H1 (cell line): ENCODE results near the gene DUXA. TPM values are rescaled to one million over a fixed set of nuclear protein-coding genes. Genes with fewer than 3 reads are reported as not detected.

Source experiments
- CTCF ChIA-PET: fragments of 300-600 bp; sonication (Branson Sonifier 250); formaldehyde crosslinking; loops from one replicate; lab custom pipeline; 2021; ENCODE audit not compliant: partially characterized antibody; lab: Charles Lee
- POLR2A ChIA-PET: fragments of 300-600 bp; sonication (Branson Sonifier 250); formaldehyde crosslinking; loops from one replicate; lab custom pipeline; 2021; ENCODE audit warnings: inconsistent platforms; ENCODE audit not compliant: partially characterized antibody; lab: Charles Lee
- DNase-seq, 2 experiments: peaks; one replicate each; pipeline versions ENCODE4 v3.0.0 to v3.0.0-alpha.2; 2010 to 2022; ENCODE audit warnings: low spot score in 2 of 2, low read depth in 1 of 2, mixed read lengths in 1 of 2
- FAIRE-seq: peaks from 2 replicates; lab custom pipeline; 2011; peaks lifted over from hg19 to GRCh38; lab: Jason Lieb, UNC
- H2AFZ ChIP-seq: 2 replicates; pipeline ENCODE4 v1.8.1; 2012; ENCODE audit warnings: low read length, inconsistent platforms
- H2AK5ac ChIP-seq: 2 replicates; pipeline ENCODE4 v1.6.1; 2013; ENCODE audit warnings: low read depth, low read length
- H2BK120ac ChIP-seq: replicated peaks from 2 replicates; pipeline ENCODE3; 2013; ENCODE audit warnings: low read depth, low read length, inconsistent platforms
- H2BK12ac ChIP-seq: 2 replicates; pipeline ENCODE4 v1.6.1; 2013; ENCODE audit warnings: low read depth, low read length
- H2BK15ac ChIP-seq: 2 replicates; pipeline ENCODE4 v1.6.1; 2013; ENCODE audit warnings: low read length
- H2BK20ac ChIP-seq: 2 replicates; pipeline ENCODE4 v1.6.1; 2013; ENCODE audit warnings: low read length
- H2BK5ac ChIP-seq: 2 replicates; pipeline ENCODE4 v1.6.1; 2013; ENCODE audit warnings: low read depth, low read length
- H3K14ac ChIP-seq: 2 replicates; pipeline ENCODE4 v1.6.1; 2013; ENCODE audit warnings: inconsistent platforms; ENCODE audit not compliant: insufficient read length
- H3K18ac ChIP-seq: 2 replicates; pipeline ENCODE4 v1.6.1; 2013; ENCODE audit warnings: low read length; ENCODE audit errors: extremely low read depth
- H3K23ac ChIP-seq: 2 replicates; pipeline ENCODE4 v1.6.1; 2013; ENCODE audit warnings: inconsistent platforms; ENCODE audit not compliant: insufficient read length
- H3K23me2 ChIP-seq: 2 replicates; pipeline ENCODE4 v1.6.1; 2013; ENCODE audit warnings: low read depth, low read length
- H3K27ac ChIP-seq: 2 replicates; pipeline ENCODE4 v1.6.1; 2011; ENCODE audit warnings: low read depth, low read length, inconsistent platforms
- H3K27me3 ChIP-seq, 4 experiments: replicated peaks in 1 of 4; 1 replicate in 1 of 4; 2 replicates in 3 of 4; pipeline versions ENCODE4 v1.6.1 to v1.8.1; 2011 to 2013; ENCODE audit warnings: low read length in 3 of 4, mild to moderate bottlenecking in 3 of 4, inconsistent platforms in 2 of 4, mixed read lengths in 2 of 4, moderate library complexity in 1 of 4; ENCODE audit not compliant: control insufficient read depth in 3 of 4, insufficient read depth in 3 of 4; ENCODE audit errors: extremely low read depth in 1 of 4
- H3K36me3 ChIP-seq, 4 experiments: 2 replicates each; pipeline versions ENCODE4 v1.6.1 to v1.8.1; 2011 to 2013; ENCODE audit warnings: mild to moderate bottlenecking in 4 of 4, low read length in 3 of 4, moderate library complexity in 2 of 4, control low read depth in 1 of 4, inconsistent platforms in 1 of 4; ENCODE audit not compliant: insufficient read depth in 4 of 4, control insufficient read depth in 2 of 4
- H3K4ac ChIP-seq: replicated peaks from 2 replicates; pipeline ENCODE3; 2013; ENCODE audit warnings: low read length, low read depth, mixed read lengths, inconsistent platforms; ENCODE audit not compliant: insufficient read length
- H3K4me1 ChIP-seq, 4 experiments: replicated peaks in 1 of 4; 1 replicate in 1 of 4; 2 replicates in 3 of 4; pipeline versions ENCODE4 v1.6.1 to v1.8.1; 2011 to 2013; ENCODE audit warnings: low read length in 3 of 4, inconsistent platforms in 2 of 4, mixed read lengths in 1 of 4; ENCODE audit not compliant: insufficient read depth in 4 of 4, control insufficient read depth in 3 of 4
- H3K4me2 ChIP-seq, 2 experiments: 2 replicates each; pipeline versions ENCODE4 v1.6.1 to v1.8.1; 2011 to 2013; ENCODE audit warnings: low read depth in 2 of 2, low read length in 2 of 2, control low read depth in 1 of 2, inconsistent platforms in 1 of 2, mild to moderate bottlenecking in 1 of 2; ENCODE audit not compliant: insufficient read depth in 1 of 2
- H3K4me3 ChIP-seq, 4 experiments: fragments of 200-600, 300-600 bp in 1 of 4; sonication (generic), shearing (Covaris generic), sonication (Bioruptor Twin) in 1 of 4; 2 replicates each; pipeline versions ENCODE4 v1.5.1 to v1.8.1; 2011 to 2016; ENCODE audit warnings: low read length in 4 of 4, low read depth in 3 of 4, control low read depth in 2 of 4, inconsistent platforms in 2 of 4, mild to moderate bottlenecking in 2 of 4, mixed read lengths in 1 of 4, moderate library complexity in 1 of 4; ENCODE audit not compliant: insufficient read depth in 2 of 4; ENCODE audit errors: extremely low read depth in 1 of 4
- H3K56ac ChIP-seq: replicated peaks from 2 replicates; pipeline ENCODE3; 2013; ENCODE audit warnings: low read depth, mild to moderate bottlenecking, mixed read lengths, low read length, inconsistent platforms; ENCODE audit not compliant: insufficient read length
- H3K79me1 ChIP-seq: 2 replicates; pipeline ENCODE4 v1.6.1; 2013; ENCODE audit warnings: low read depth, low read length, control low read depth
- H3K79me2 ChIP-seq, 2 experiments: 2 replicates each; pipeline versions ENCODE4 v1.6.1 to v1.8.1; 2012 to 2013; ENCODE audit warnings: low read length in 2 of 2, mild to moderate bottlenecking in 2 of 2, inconsistent platforms in 1 of 2; ENCODE audit not compliant: insufficient read depth in 2 of 2, control insufficient read depth in 1 of 2
- H3K9ac ChIP-seq, 4 experiments: replicated peaks in 1 of 4; 1 replicate in 1 of 4; 2 replicates in 3 of 4; pipeline versions ENCODE4 v1.6.1 to v1.8.1; 2011 to 2013; ENCODE audit warnings: low read depth in 3 of 4, low read length in 3 of 4, control low read depth in 2 of 4, mild to moderate bottlenecking in 2 of 4, moderate library complexity in 2 of 4, inconsistent platforms in 1 of 4; ENCODE audit errors: extremely low read depth in 1 of 4
- H3K9me3 ChIP-seq, 2 experiments: 2 replicates each; pipeline versions ENCODE4 v1.6.1 to v1.8.1; 2012 to 2013; ENCODE audit warnings: mild to moderate bottlenecking in 2 of 2, moderate library complexity in 2 of 2, control low read depth in 1 of 2, inconsistent platforms in 1 of 2, low read depth in 1 of 2, low read length in 1 of 2, mixed read lengths in 1 of 2; ENCODE audit not compliant: insufficient read depth in 2 of 2
- H4K20me1 ChIP-seq, 2 experiments: replicated peaks in 1 of 2; 2 replicates each; pipeline versions ENCODE3 to v1.8.1; 2011 to 2013; ENCODE audit warnings: inconsistent platforms in 2 of 2, low read length in 2 of 2, mild to moderate bottlenecking in 1 of 2; ENCODE audit not compliant: insufficient read depth in 2 of 2, control insufficient read depth in 1 of 2
- H4K5ac ChIP-seq: 2 replicates; pipeline ENCODE4 v1.6.1; 2013; ENCODE audit warnings: low read length, low read depth, mixed read lengths, inconsistent platforms; ENCODE audit not compliant: insufficient read length
- H4K8ac ChIP-seq: 2 replicates; pipeline ENCODE4 v1.8.0; 2013; ENCODE audit warnings: mild to moderate bottlenecking, moderate library complexity, low read length, inconsistent platforms; ENCODE audit not compliant: insufficient read depth; ENCODE audit errors: extremely low read depth
- H4K91ac ChIP-seq: replicated peaks from 2 replicates; pipeline ENCODE3; 2013; ENCODE audit warnings: low read length, mixed read lengths, inconsistent platforms; ENCODE audit not compliant: insufficient read length
- POU5F1 ChIP-seq: IDR thresholded peaks from 2 replicates; pipeline ENCODE4 v1.6.1; 2011; ENCODE audit warnings: low read depth, mild to moderate bottlenecking, low read length, moderate library complexity
- SP2 ChIP-seq: IDR thresholded peaks from 2 replicates; pipeline ENCODE4 v1.6.1; 2012; ENCODE audit warnings: mild to moderate bottlenecking, low read length, inconsistent platforms
- WGBS, 2 experiments: shearing (Covaris generic) in 1 of 2; methylation state at CpG; one replicate each; pipeline versions ENCODE4 v1.1.6 to v1.1.7; 2013 to 2015; ENCODE audit warnings: low lambda C conversion rate in 2 of 2, mixed read lengths in 2 of 2, inconsistent platforms in 1 of 2, low coverage in 1 of 2, missing lambda C conversion rate in 1 of 2; ENCODE audit not compliant: insufficient replicate concordance in 2 of 2, insufficient coverage in 1 of 2, insufficient read length in 1 of 2; ENCODE audit errors: extremely low coverage in 1 of 2, missing lambda C conversion rate in 1 of 2; 5-methylcytosine and 5-hydroxymethylcytosine counted together
- polyA plus RNA-seq, 7 experiments: library from polyadenylated mRNA; depleted of rRNA in 3 of 7; stranded (reverse) in 5 of 7; unstranded in 2 of 7; fragments of >200 nt in 5 of 7; fragments of 200-250 nt in 2 of 7; gene quantifications; 1 replicate in 5 of 7; 2 replicates in 1 of 7; 4 replicates in 1 of 7; pipeline versions ENCODE4 v1.2.1 to v1.2.3, GENCODE V29; 2011 to 2013; ENCODE audit warnings: missing spikeins in 2 of 7, mixed read lengths in 2 of 7
- small RNA-seq: library from polyadenylated mRNA; stranded (forward); fragments of <200 nt; extraction: miRNeasy Mini kit (QIAGEN cat#:217004); gene quantifications from one replicate; pipeline ENCODE3, GENCODE V24; 2013; ENCODE audit not compliant: insufficient read depth
- total RNA-seq: library from RNA; stranded (reverse); fragmentation: NEBNext Ultra II Directional; extraction: Animal tissue kit (Norgen Biotek cat#: 25700); gene quantifications from 2 replicates; pipeline ENCODE4 v1.2.1, GENCODE V29; 2021

The DUXA gene
- total and polyA plus RNA-seq, 2 of the 8 experiments (the other 6 are each of a cell fraction or from before 2014, with no cell fraction given) = not detected

GRCh38 chr19:57105976-57106721 lies 61.1 kb downstream of the DUXA start:
- Histone ChIP-seq H2BK12ac (no peak overlapping the region), H2AFZ (no peak overlapping the region), H4K5ac (no peak overlapping the region), H2BK5ac (no peak overlapping the region), H3K9ac (no peak overlapping the region), H3K4me3 (no peak overlapping the region), H3K79me1 (no peaks in the 10 kb centered on the region), H2AK5ac (no peak overlapping the region), H3K27ac (no peak overlapping the region), H3K4me1 (no peaks in the 10 kb centered on the region; a peak in 1 of 7 replicates), H3K36me3 (peaks cover 0 to 2% (median 0%) of the 10 kb centered on the region in 4 experiments; a peak in 1 of 8 replicates), H3K27me3 (no peaks in the 10 kb centered on the region; a peak in 1 of 7 replicates), H3K79me2 (no peaks in the 10 kb centered on the region), H3K23me2 (no peaks in the 10 kb centered on the region), H3K4me2 (no peak overlapping the region), H3K9me3 (peaks cover 27 to 62% of the 10 kb centered on the region in 2 experiments), H2BK20ac (no peak overlapping the region), H4K20me1 (no peaks in the 10 kb centered on the region), H3K56ac (no peak overlapping the region), H4K8ac (no peak overlapping the region), H4K91ac (no peak overlapping the region), H2BK120ac (no peak overlapping the region), H3K4ac (no peak overlapping the region), H3K18ac (no peak overlapping the region), H3K23ac (no peak overlapping the region), H3K14ac (no peak overlapping the region), H2BK15ac (no peak overlapping the region)
- ChIA-PET CTCF (no interaction called here), POLR2A (no interaction called here)
- 95% methylated on average over 37 of the region's 57 CpGs; no CpG with 5 or more reads in 1 of the 2 experiments for WGBS, 2 experiments
- FAIRE-seq (no peak), DNase-seq (no peak)
- TF ChIP-seq SP2 (no peak), POU5F1 (no peak)

Small RNA genes within 50 kb of the gene (small RNA-seq; reads per million reads assigned to genes)
- not detected for gene AC025588.3

Other genes with a start within 250 kb of the DUXA start
- gene USP29, start 47.5 kb downstream of the DUXA start, total RNA-seq = not detected in 2 replicates
- not detected in 2 replicates for gene USP29, start 47.5 kb downstream of the DUXA start, polyA plus RNA-seq (2011; rRNA removed)
- gene ZIM3, start 22.3 kb downstream of the DUXA start, total RNA-seq = not detected in 2 replicates
- gene ZIM3, start 22.3 kb downstream of the DUXA start, polyA plus RNA-seq (2011; rRNA removed) = not detected in 2 replicates
- 20.0 and 22.9 TPM in 2 replicates for gene ZNF264, start 24.0 kb upstream of the DUXA start, total RNA-seq
- 3.5 and 3.6 TPM in 2 replicates for gene ZNF264, start 24.0 kb upstream of the DUXA start, polyA plus RNA-seq (2011; rRNA removed)
- gene AURKC, start 63.5 kb upstream of the DUXA start, total RNA-seq = 3.1 TPM in 2 replicates
- gene AURKC, start 63.5 kb upstream of the DUXA start, polyA plus RNA-seq (2011; rRNA removed) = 4.3 and 6.3 TPM in 2 replicates
- gene ZNF805, start 73.1 kb upstream of the DUXA start, total RNA-seq = 12.6 and 14.8 TPM in 2 replicates
- gene ZNF805, start 73.1 kb upstream of the DUXA start, polyA plus RNA-seq (2011; rRNA removed) = 1.6 and 2.3 TPM in 2 replicates
- gene ZNF460, start 113.0 kb upstream of the DUXA start, total RNA-seq = 56.0 and 57.9 TPM in 2 replicates
- gene ZNF460, start 113.0 kb upstream of the DUXA start, polyA plus RNA-seq (2011; rRNA removed) = 6.9 and 9.3 TPM in 2 replicates
- 8.7 and 9.0 TPM in 2 replicates for gene ZNF543, start 153.0 kb upstream of the DUXA start, total RNA-seq
- 1.7 and 1.8 TPM in 2 replicates for gene ZNF543, start 153.0 kb upstream of the DUXA start, polyA plus RNA-seq (2011; rRNA removed)
- gene ZNF304, start 183.8 kb upstream of the DUXA start, total RNA-seq = 9.1 and 10.5 TPM in 2 replicates
- gene ZNF304, start 183.8 kb upstream of the DUXA start, polyA plus RNA-seq (2011; rRNA removed) = 3.3 and 4.3 TPM in 2 replicates
- 7.9 and 8.7 TPM in 2 replicates for gene TRAPPC2B, start 196.1 kb upstream of the DUXA start, total RNA-seq
- gene TRAPPC2B, start 196.1 kb upstream of the DUXA start, polyA plus RNA-seq (2011; rRNA removed) = 18.3 and 28.3 TPM in 2 replicates
- 2.0 and 2.1 TPM in 2 replicates for gene ZNF547, start 196.1 kb upstream of the DUXA start, total RNA-seq
- gene ZNF547, start 196.1 kb upstream of the DUXA start, polyA plus RNA-seq (2011; rRNA removed) = 1.1 TPM in 2 replicates
- gene ZNF548, start 222.4 kb upstream of the DUXA start, total RNA-seq = 8.9 and 9.9 TPM in 2 replicates
- 7.4 TPM in 2 replicates for gene ZNF548, start 222.4 kb upstream of the DUXA start, polyA plus RNA-seq (2011; rRNA removed)
- gene ZNF17, start 243.7 kb upstream of the DUXA start, total RNA-seq = 7.9 and 10.2 TPM in 2 replicates
- 3.8 and 3.9 TPM in 2 replicates for gene ZNF17, start 243.7 kb upstream of the DUXA start, polyA plus RNA-seq (2011; rRNA removed)